HEK293T (cell line): ENCODE results near the gene FHOD3.

Experiments
- CTCF ChIA-PET: fragments of 350-600 bp; formaldehyde crosslinking; extraction: SDS; loops from one replicate; lab custom pipeline; 2021; ENCODE audit warnings: antibody characterized with exemption, inconsistent platforms; lab: Yijun Ruan, JAX
- POLR2A ChIA-PET: fragments of 350-600 bp; formaldehyde crosslinking; extraction: SDS; loops from one replicate; lab custom pipeline; 2020; ENCODE audit warnings: antibody characterized with exemption, inconsistent platforms; lab: Yijun Ruan, JAX
- DNase-seq: peaks from one replicate; pipeline ENCODE4 v3.0.0; 2012; ENCODE audit warnings: mixed read lengths; ENCODE audit errors: extremely low spot score
- ARNT ChIP-seq: fragments of 450-650 bp; IDR thresholded peaks from 2 replicates; pipeline ENCODE4 v1.6.1; 2017; ENCODE audit warnings: mild to moderate bottlenecking
- BHLHE40 ChIP-seq: fragments of 450-650 bp; IDR thresholded peaks from 2 replicates; pipeline ENCODE4 v1.6.1; 2016; ENCODE audit warnings: mild to moderate bottlenecking, moderate library complexity, borderline replicate concordance
- CTBP1 ChIP-seq: fragments of 450-650 bp; IDR thresholded peaks from 2 replicates; pipeline ENCODE4 v1.6.1; 2016; ENCODE audit warnings: borderline replicate concordance
- ELF4 ChIP-seq: fragments of 450-650 bp; IDR thresholded peaks from 2 replicates; pipeline ENCODE4 v1.6.1; 2017; ENCODE audit warnings: antibody characterized with exemption
- FOXA1 ChIP-seq: fragments of 450-650 bp; IDR thresholded peaks from 2 replicates; pipeline ENCODE4 v1.6.1; 2016; ENCODE audit warnings: mild to moderate bottlenecking
- FOXK2 ChIP-seq: fragments of 450-650 bp; IDR thresholded peaks from 2 replicates; pipeline ENCODE4 v1.6.1; 2016; ENCODE audit warnings: mild to moderate bottlenecking
- FOXM1 ChIP-seq: fragments of 450-650 bp; IDR thresholded peaks from 2 replicates; pipeline ENCODE4 v1.6.1; 2017; ENCODE audit warnings: mild to moderate bottlenecking, borderline replicate concordance
- HDGF ChIP-seq: fragments of 450-650 bp; IDR thresholded peaks from 2 replicates; pipeline ENCODE4 v1.6.1; 2017; ENCODE audit warnings: antibody characterized with exemption, borderline replicate concordance
- L3MBTL2 ChIP-seq: fragments of 450-650 bp; conservative IDR thresholded peaks from 2 replicates; pipeline ENCODE4 v1.6.1; 2016; ENCODE audit warnings: mild to moderate bottlenecking
- LEF1 ChIP-seq: fragments of 450-650 bp; IDR thresholded peaks from 2 replicates; pipeline ENCODE4 v1.6.1; 2017; ENCODE audit warnings: mild to moderate bottlenecking, borderline replicate concordance
- NFRKB ChIP-seq: fragments of 450-650 bp; IDR thresholded peaks from 2 replicates; pipeline ENCODE4 v1.6.1; 2016; ENCODE audit warnings: mild to moderate bottlenecking, moderate library complexity
- PKNOX1 ChIP-seq: fragments of 450-650 bp; IDR thresholded peaks from 2 replicates; pipeline ENCODE4 v1.6.1; 2016
- SP1 ChIP-seq: fragments of 450-650 bp; IDR thresholded peaks from 2 replicates; pipeline ENCODE4 v1.6.1; 2017
- SUZ12 ChIP-seq: fragments of 450-650 bp; IDR thresholded peaks from 2 replicates; pipeline ENCODE4 v1.6.1; 2016; ENCODE audit warnings: mild to moderate bottlenecking
- TARDBP ChIP-seq: fragments of 450-650 bp; IDR thresholded peaks from 2 replicates; pipeline ENCODE4 v1.6.1; 2016
- ZNF384 ChIP-seq: fragments of 450-650 bp; IDR thresholded peaks from 2 replicates; pipeline ENCODE4 v1.6.1; 2016

Gene FHOD3

DNA sequence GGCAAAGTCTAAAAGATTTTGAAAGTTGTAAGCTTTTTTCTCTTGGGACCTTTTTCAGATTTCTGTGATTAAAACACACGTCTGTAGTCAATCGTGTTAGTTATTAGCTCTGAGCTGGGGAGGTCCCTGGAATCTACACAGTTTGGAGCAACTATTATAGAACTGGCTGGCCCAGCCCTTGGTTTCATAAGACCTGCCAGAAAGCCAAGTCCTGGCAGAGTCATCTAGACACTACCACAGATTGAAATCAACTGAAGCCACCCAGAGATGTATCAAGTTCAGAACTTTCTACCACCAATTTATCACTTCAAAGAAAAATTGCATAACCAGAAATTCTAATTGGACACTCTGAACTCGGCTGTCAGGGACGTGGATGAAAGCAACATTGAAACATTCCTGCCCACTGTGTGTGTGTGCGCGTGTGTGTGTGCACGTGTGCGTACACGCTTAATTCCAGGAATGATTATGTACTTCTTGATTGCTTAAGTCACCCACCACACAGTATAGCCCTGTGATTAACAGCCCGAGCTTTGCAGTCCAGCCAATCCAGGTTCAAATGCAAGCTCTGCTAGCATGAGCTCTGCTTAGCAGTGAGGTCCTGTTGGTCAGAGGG, 405.0 kb downstream of the FHOD3 start:
- ChIA-PET POLR2A (no interaction called here), CTCF (interaction anchor here (1.2 kb wide), 1 partner anchor 15 kb away, joined by 5 read pairs; no protein-coding TSS in a partner anchor)
- TF ChIP-seq PKNOX1: no peak
- no peak for TF ChIP-seq FOXA1
- no peak for TF ChIP-seq TARDBP
- TF ChIP-seq ELF4: no peak
- TF ChIP-seq LEF1: no peak
- no peak for TF ChIP-seq ZNF384
- TF ChIP-seq SUZ12: no peak
- TF ChIP-seq HDGF: no peak
- no peak for TF ChIP-seq L3MBTL2
- TF ChIP-seq ARNT: no peak
- TF ChIP-seq SP1: no peak
- no peak for TF ChIP-seq NFRKB
- TF ChIP-seq BHLHE40: no peak
- TF ChIP-seq FOXK2: no peak
- TF ChIP-seq CTBP1: no peak
- TF ChIP-seq FOXM1: no peak
- DNase-seq: no peak

DNA sequence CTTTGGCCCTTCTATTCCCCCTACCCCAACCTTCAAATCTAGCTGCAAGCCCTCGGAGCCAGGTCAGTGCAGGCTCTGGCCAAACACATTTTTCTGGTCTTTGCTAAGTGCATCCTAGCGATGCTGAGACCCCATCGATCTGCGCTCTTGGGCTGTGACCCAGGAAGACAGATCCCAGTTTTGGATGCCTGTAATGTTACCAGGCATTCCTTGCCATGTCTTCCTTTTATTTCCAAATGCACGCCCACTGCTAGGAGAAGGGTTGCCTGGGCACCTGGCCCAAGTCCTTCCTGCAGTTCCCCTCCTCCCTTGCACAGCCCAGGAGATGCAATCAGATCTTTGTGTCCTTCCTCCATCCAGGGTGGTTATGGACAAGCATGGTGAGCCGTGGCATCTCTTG, 406.6 kb downstream of the FHOD3 start:
- ChIA-PET POLR2A (no interaction called here), CTCF (interaction anchor here (2.3 kb wide), 1 partner anchor 16 kb away, joined by 5 read pairs; no protein-coding TSS in a partner anchor)
- no peak for TF ChIP-seq SP1
- no peak for TF ChIP-seq TARDBP
- no peak for TF ChIP-seq PKNOX1
- TF ChIP-seq SUZ12: no peak
- TF ChIP-seq ELF4: no peak
- no peak for TF ChIP-seq FOXA1
- TF ChIP-seq BHLHE40: no peak
- TF ChIP-seq NFRKB: no peak
- no peak for DNase-seq

GRCh38 chr18:36706134-36706881, 408.8 kb downstream of the FHOD3 start:
- TF ChIP-seq LEF1 (no peak), ARNT (no peak), NFRKB (no peak), CTBP1 (no peak), HDGF (no peak), ELF4 (no peak), FOXM1 (no peak)
- CTCF ChIA-PET: no interaction called here
- POLR2A ChIA-PET: no interaction called here
- no peak for DNase-seq

- ChIA-PET CTCF (no interaction called here), POLR2A (no interaction called here)
- DNase-seq: no peak
- no peak for TF ChIP-seq NFRKB
- TF ChIP-seq PKNOX1: no peak
- TF ChIP-seq L3MBTL2: no peak
- TF ChIP-seq HDGF: no peak
- no peak for TF ChIP-seq FOXA1
- no peak for TF ChIP-seq ARNT
- no peak for TF ChIP-seq SP1
- TF ChIP-seq CTBP1: no peak
- no peak for TF ChIP-seq LEF1
- TF ChIP-seq BHLHE40: no peak
- no peak for TF ChIP-seq FOXK2
- no peak for TF ChIP-seq SUZ12
- TF ChIP-seq FOXM1: no peak
- no peak for TF ChIP-seq ELF4
- no peak for TF ChIP-seq ZNF384
- TF ChIP-seq TARDBP: no peak
Observed at GRCh38 chr18:36708366-36708765, 410.9 kb downstream of the FHOD3 start.

DNA sequence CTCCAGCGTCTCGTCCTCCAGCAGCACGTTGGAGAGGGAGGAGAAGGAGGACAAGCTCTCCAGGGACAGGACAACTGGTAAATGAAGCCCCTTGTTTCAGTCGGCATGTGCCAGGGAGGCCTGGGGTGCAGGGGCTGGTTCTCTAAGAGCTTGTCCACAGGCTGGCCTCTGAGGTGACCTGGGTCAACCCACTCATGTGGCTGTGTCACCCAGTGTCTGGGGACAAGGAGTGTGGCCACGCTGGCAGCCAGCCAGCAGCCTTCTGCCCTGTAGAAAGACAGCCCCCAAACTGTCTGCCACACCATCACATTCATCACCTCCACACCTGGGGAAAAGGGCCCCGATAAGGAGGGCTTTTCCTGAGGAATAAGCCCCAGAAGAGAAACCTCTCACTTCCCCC, 411.8 kb downstream of the FHOD3 start:
- no peak for TF ChIP-seq SUZ12
- TF ChIP-seq CTBP1: no peak
- TF ChIP-seq BHLHE40: no peak
- ChIA-PET POLR2A (no interaction called here), CTCF (no interaction called here)
- DNase-seq: no peak

DNA sequence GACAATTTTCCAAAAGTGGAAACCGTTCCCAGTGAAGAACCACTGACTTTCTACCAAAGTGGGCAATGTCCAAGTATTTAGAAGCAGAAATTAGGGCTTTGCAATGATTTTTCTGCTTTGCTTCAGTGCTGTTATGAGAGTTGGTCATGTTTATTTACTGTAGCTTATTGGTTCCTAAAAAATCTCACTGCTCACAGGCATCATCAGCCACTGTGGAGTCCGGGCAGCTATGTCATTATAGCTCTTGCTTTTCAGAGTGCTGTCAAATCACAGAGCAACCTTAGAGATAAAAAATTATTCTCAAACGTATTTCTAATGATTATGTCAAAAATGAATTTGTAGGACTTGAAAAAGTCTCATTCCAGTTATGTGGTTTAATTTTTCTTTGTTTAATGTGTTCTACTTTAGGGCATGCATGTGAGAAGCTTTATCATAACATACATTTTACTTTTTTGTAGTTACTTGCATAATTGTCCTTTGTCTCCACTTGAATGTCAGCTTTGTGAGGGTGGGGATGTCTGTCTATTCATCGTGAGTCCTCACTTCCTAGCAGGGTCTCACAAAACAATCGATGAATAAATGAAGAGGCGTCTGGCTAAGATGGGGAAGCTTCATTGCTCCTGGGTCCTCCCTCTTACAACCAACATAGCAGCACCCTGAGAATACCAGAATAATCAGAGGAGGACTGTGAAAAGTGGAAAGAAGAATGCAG, 413.7 kb downstream of the FHOD3 start:
- TF ChIP-seq PKNOX1: no peak
- TF ChIP-seq CTBP1: no peak
- no peak for TF ChIP-seq ELF4
- no peak for TF ChIP-seq SP1
- TF ChIP-seq ZNF384: no peak
- no peak for TF ChIP-seq FOXM1
- TF ChIP-seq FOXA1: no peak
- TF ChIP-seq NFRKB: no peak
- no peak for TF ChIP-seq TARDBP
- TF ChIP-seq SUZ12: no peak
- no peak for TF ChIP-seq FOXK2
- no peak for TF ChIP-seq LEF1
- TF ChIP-seq ARNT: no peak
- TF ChIP-seq BHLHE40: no peak
- no peak for TF ChIP-seq L3MBTL2
- TF ChIP-seq HDGF: no peak
- POLR2A ChIA-PET: no interaction called here
- no peak for DNase-seq
- CTCF ChIA-PET: interaction anchor here (1.0 to 1.3 kb wide), 2 partner anchors 24 kb away, joined by 4 read pairs; no protein-coding TSS in a partner anchor
